IMR-90 (cell line): ENCODE measurements around the gene PLIN5. TPM values are rescaled to one million over a fixed set of nuclear protein-coding genes. Genes with fewer than 3 reads are reported as not detected.

Experiments used
- ATAC-seq: fragments of 200-7000 bp; cut with Tn5 transposase; 2 replicates; pipeline ENCODE4 v1.9.1; 2020; ENCODE audit warnings: low read depth, mild to moderate bottlenecking, moderate library complexity
- BruUV-seq: library from RNA; stranded (reverse); fragments of 400-500 nt; replicated peaks from 2 replicates; lab custom pipeline; 2021; lab: Mats Ljungman, UMichigan
- CTCF ChIA-PET: fragments of 300-600 bp; formaldehyde crosslinking; extraction: SDS; loops from one replicate; lab custom pipeline; 2021; ENCODE audit warnings: antibody characterized with exemption; lab: Yijun Ruan, JAX
- POLR2A ChIA-PET: fragments of 300-600 bp; sonication (Branson Sonifier 250); formaldehyde crosslinking; loops from one replicate; lab custom pipeline; 2022; ENCODE audit warnings: antibody characterized with exemption; ENCODE audit not compliant: unreplicated experiment; lab: Charles Lee
- DNase-seq: peaks from one replicate; pipeline ENCODE4 v3.0.0; 2013
- H2AFZ ChIP-seq: replicated peaks from 2 replicates; pipeline ENCODE3; 2013; ENCODE audit warnings: low read length, mild to moderate bottlenecking; ENCODE audit not compliant: poor library complexity
- H2AK5ac ChIP-seq: 2 replicates; pipeline ENCODE4 v1.6.1; 2013; ENCODE audit warnings: low read depth, low read length, inconsistent platforms
- H2AK9ac ChIP-seq: replicated peaks from 2 replicates; pipeline ENCODE3; 2013; ENCODE audit warnings: mild to moderate bottlenecking, low read depth, low read length, moderate library complexity; ENCODE audit not compliant: poor library complexity
- H2BK120ac ChIP-seq: 2 replicates; pipeline ENCODE4 v1.6.1; 2013; ENCODE audit warnings: low read depth, low read length, inconsistent platforms
- H2BK15ac ChIP-seq: 3 replicates; pipeline ENCODE4 v1.6.1; 2013; ENCODE audit warnings: low read depth, low read length, inconsistent platforms
- H2BK20ac ChIP-seq: 2 replicates; pipeline ENCODE4 v1.6.1; 2013; ENCODE audit warnings: low read depth, mild to moderate bottlenecking, inconsistent platforms, low read length, moderate library complexity
- H2BK5ac ChIP-seq: 2 replicates; pipeline ENCODE4 v1.6.1; 2013; ENCODE audit warnings: mild to moderate bottlenecking, low read depth, low read length, inconsistent platforms; ENCODE audit not compliant: poor library complexity, severe bottlenecking
- H3K14ac ChIP-seq: replicated peaks from 2 replicates; pipeline ENCODE4 v1.6.1; 2013; ENCODE audit warnings: low read depth, low read length, inconsistent platforms
- H3K18ac ChIP-seq: 2 replicates; pipeline ENCODE4 v1.6.1; 2013; ENCODE audit warnings: low read depth, low read length, control low read depth
- H3K23ac ChIP-seq: 2 replicates; pipeline ENCODE4 v1.6.1; 2013; ENCODE audit warnings: low read depth, low read length, inconsistent platforms
- H3K27ac ChIP-seq: 2 replicates; pipeline ENCODE4 v1.5.1; 2013; ENCODE audit warnings: mild to moderate bottlenecking, control low read depth, low read length; ENCODE audit not compliant: insufficient read depth
- H3K27me3 ChIP-seq: 2 replicates; pipeline ENCODE4 v1.6.1; 2013; ENCODE audit warnings: low read length; ENCODE audit not compliant: control insufficient read depth, insufficient read depth
- H3K36me3 ChIP-seq: 2 replicates; pipeline ENCODE4 v1.6.1; 2013; ENCODE audit warnings: low read length, mixed read lengths; ENCODE audit not compliant: control insufficient read depth, insufficient read depth
- H3K4ac ChIP-seq: 2 replicates; pipeline ENCODE4 v1.6.1; 2013; ENCODE audit warnings: low read depth, low read length, inconsistent platforms
- H3K4me1 ChIP-seq: 2 replicates; pipeline ENCODE4 v1.6.1; 2013; ENCODE audit warnings: low read length, mixed read lengths; ENCODE audit not compliant: control insufficient read depth, insufficient read depth
- H3K4me2 ChIP-seq: 2 replicates; pipeline ENCODE4 v1.6.1; 2013; ENCODE audit warnings: low read depth, mild to moderate bottlenecking, control low read depth, low read length, moderate library complexity
- H3K4me3 ChIP-seq: 2 replicates; pipeline ENCODE4 v1.5.1; 2013; ENCODE audit warnings: low read depth, mild to moderate bottlenecking, control low read depth, low read length, moderate library complexity; ENCODE audit not compliant: insufficient read depth
- H3K56ac ChIP-seq: 2 replicates; pipeline ENCODE4 v1.6.1; 2013; ENCODE audit warnings: low read length, inconsistent platforms; ENCODE audit not compliant: insufficient read depth; ENCODE audit errors: extremely low read depth
- H3K79me1 ChIP-seq, 2 experiments: 2 replicates each; pipeline ENCODE4 v1.6.1; 2013; ENCODE audit warnings: low read length in 2 of 2, inconsistent platforms in 1 of 2, low read depth in 1 of 2
- H3K9ac ChIP-seq: 2 replicates; pipeline ENCODE4 v1.6.1; 2013; ENCODE audit warnings: low read depth, low read length, control low read depth
- H3K9me1 ChIP-seq: 2 replicates; pipeline ENCODE4 v1.6.1; 2013; ENCODE audit warnings: low read length, inconsistent platforms; ENCODE audit not compliant: insufficient read depth
- H3K9me3 ChIP-seq: 2 replicates; pipeline ENCODE4 v1.6.1; 2013; ENCODE audit warnings: low read length; ENCODE audit not compliant: control insufficient read depth, insufficient read depth
- H4K20me1 ChIP-seq: 2 replicates; pipeline ENCODE4 v1.6.1; 2013; ENCODE audit warnings: low read length, inconsistent platforms; ENCODE audit not compliant: insufficient read depth
- H4K5ac ChIP-seq: 2 replicates; pipeline ENCODE4 v1.6.1; 2013; ENCODE audit warnings: mild to moderate bottlenecking, low read depth, low read length, control low read depth
- H4K8ac ChIP-seq, 2 experiments: 2 replicates each; pipeline ENCODE4 v1.6.1; 2013; ENCODE audit warnings: low read depth in 2 of 2, low read length in 2 of 2, control low read depth in 1 of 2, inconsistent platforms in 1 of 2
- H4K91ac ChIP-seq: 2 replicates; pipeline ENCODE4 v1.6.1; 2013; ENCODE audit warnings: low read depth, low read length, inconsistent platforms; ENCODE audit not compliant: insufficient read depth
- CHD1 ChIP-seq: IDR thresholded peaks from 2 replicates; pipeline ENCODE4 v1.6.1; 2012; ENCODE audit warnings: low read depth, low read length, improper control_type of control experiment
- ELK1 ChIP-seq: fragments of 150-350 bp; IDR thresholded peaks from 2 replicates; pipeline ENCODE4 v1.6.1; 2016; ENCODE audit warnings: low read depth, mild to moderate bottlenecking, low read length, moderate library complexity, borderline replicate concordance
- POLR2A ChIP-seq: IDR thresholded peaks from 2 replicates; pipeline ENCODE4 v1.6.1; 2012; ENCODE audit warnings: mild to moderate bottlenecking, low read depth, low read length
- RFX5 ChIP-seq: IDR thresholded peaks from 2 replicates; pipeline ENCODE4 v1.8.0; 2012; ENCODE audit warnings: low read depth, mild to moderate bottlenecking, low read length, moderate library complexity
- USF2 ChIP-seq: fragments of 150-350 bp; IDR thresholded peaks from 2 replicates; pipeline ENCODE4 v1.6.1; 2017; ENCODE audit warnings: mild to moderate bottlenecking, antibody characterized with exemption, low read length, low read depth
- WGBS, 2 experiments: methylation state at CpG; one replicate each; pipeline versions ENCODE4 v1.1.5 to v1.1.7; 2013; ENCODE audit warnings: missing lambda C conversion rate in 2 of 2; ENCODE audit not compliant: insufficient read length in 1 of 2; ENCODE audit errors: extremely low coverage in 2 of 2; 5-methylcytosine and 5-hydroxymethylcytosine counted together
- dilution Hi-C: fragments of 300-500 bp; cut with HindIII; formaldehyde crosslinking; loops from one replicate; pipeline ENCODE4 v1.14.3; 2018; ENCODE audit warnings: low sequenced_read_pairs; ENCODE audit not compliant: unreplicated experiment
- in situ Hi-C: fragments of 300-500 bp; cut with MboI; formaldehyde crosslinking; loops from 3 replicates; pipeline ENCODE4 v1.14.3; 2019; ENCODE audit warnings: low sequenced_read_pairs, inconsistent platforms, mixed read lengths
- intact Hi-C: fragments of 100-400 bp; cut with micrococcal nuclease; formaldehyde crosslinking; loops from 2 replicates; pipeline ENCODE4 v1.10.0; 2022
- polyA plus RNA-seq, 3 experiments: library from polyadenylated mRNA; depleted of rRNA; stranded (reverse); fragments of >200 nt; gene quantifications; 2 replicates each; pipeline ENCODE4 v1.2.3, GENCODE V29; 2012; ENCODE audit warnings: low replicate concordance in 1 of 3
- total RNA-seq: library from RNA; depleted of rRNA; stranded (reverse); fragments of >200 nt; gene quantifications from 2 replicates; pipeline ENCODE4 v1.2.3, GENCODE V29; 2012

Gene PLIN5
- total and polyA plus RNA-seq, 2 of the 4 experiments (the other 2 are of a cell fraction): not detected

- no peak overlapping the region for H3K23ac ChIP-seq
- H4K8ac ChIP-seq: no peak overlapping the region
- no peak overlapping the region for H3K18ac ChIP-seq
- no peak overlapping the region for H3K4me3 ChIP-seq
- no peak for DNase-seq
- ChIA-PET POLR2A (no interaction called here), CTCF (no interaction called here)
- H2AK5ac ChIP-seq: no peak overlapping the region
- H3K9ac ChIP-seq: no peak overlapping the region
- no peaks in the 10 kb centered on the region for H4K20me1 ChIP-seq
- no peak overlapping the region for H2AK9ac ChIP-seq
- no peak overlapping the region for H2BK5ac ChIP-seq
- H4K91ac ChIP-seq: no peak overlapping the region
- no peak overlapping the region for H2BK15ac ChIP-seq
- no peaks in the 10 kb centered on the region for H3K36me3 ChIP-seq
- in situ Hi-C loops: no loop called here
- H3K9me1 ChIP-seq: no peaks in the 10 kb centered on the region
- intact Hi-C loops: no loop called here
- ATAC-seq: peak; percentile 44
- no peak overlapping the region for H2BK120ac ChIP-seq
- no peaks in the 10 kb centered on the region for H3K79me1 ChIP-seq
- H2AFZ ChIP-seq: no peak overlapping the region
- peaks cover 9% of the 10 kb centered on the region for H3K4me1 ChIP-seq
- H4K5ac ChIP-seq: no peak overlapping the region
- H2BK20ac ChIP-seq: no peak overlapping the region
- no peak for TF ChIP-seq CHD1
- no peak for TF ChIP-seq POLR2A
- no peak for TF ChIP-seq RFX5
- TF ChIP-seq ELK1: no peak
- no peak for TF ChIP-seq USF2
- no peaks in the 10 kb centered on the region for H3K9me3 ChIP-seq
- no peak overlapping the region for H3K27ac ChIP-seq
- peaks cover 12% of the 10 kb centered on the region for H3K27me3 ChIP-seq
- H3K4ac ChIP-seq: no peak overlapping the region
- H3K14ac ChIP-seq: no peak overlapping the region
- no peak overlapping the region for H3K4me2 ChIP-seq
- dilution Hi-C loops: no loop called here
- whole genome bisulfite sequencing, 2 experiments: 56% methylated on average over 5 of the region's 8 CpGs; no CpG with 5 or more reads in 1 of the 2 experiments
- no TSS peak for BruUV-seq
- no peak overlapping the region for H3K56ac ChIP-seq
These were observed 18.1 kb downstream of the PLIN5 start for GRCh38 chr19:4516939-4517300.
